ENCODE measurements around the gene LPIN1. TPM values are rescaled to one million over a fixed set of nuclear protein-coding genes. Genes with fewer than 3 reads are reported as not detected.
A peak's percentile ranks its signal among the peaks of the same experiment; 100 is the strongest.

The LPIN1 gene
- total and polyA plus RNA-seq, 4 experiments from 2014 or later = 13.3 to 83.9 (median 51.5) TPM

GRCh38 chr2:11795590-11795989 lies 49.2 kb downstream of the LPIN1 start:
- H3K4me3 ChIP-seq (ENCODE audit: low read length in 2 of 2) = no peak overlapping the region
- H3K27me3 ChIP-seq (ENCODE audit: insufficient read depth, low read length) = no peaks in the 10 kb centered on the region
- no peak for DNase-seq
- peaks cover 77% of the 10 kb centered on the region for H3K36me3 ChIP-seq (ENCODE audit: insufficient read depth, low read length)
- H3K9me3 ChIP-seq (ENCODE audit: control insufficient read depth in 1 of 2, low read length in 2 of 2) = no peaks in the 10 kb centered on the region
- peaks cover 0 to 4% (median 0%) of the 10 kb centered on the region in 4 donors for H3K4me1 Mint-ChIP-seq
- H3K27ac ChIP-seq (ENCODE audit: low read depth, low read length) = no peak overlapping the region
- POLR2A ChIA-PET (ENCODE audit: partially characterized antibody) = no interaction called here
- intact Hi-C loops (cut with micrococcal nuclease) = no loop called here
- CTCF ChIA-PET (ENCODE audit: partially characterized antibody) = no interaction called here
- H3K9me3 Mint-ChIP-seq = no peaks in the 10 kb centered on the region
- H3K4me3 Mint-ChIP-seq = no peak overlapping the region
- H3K4me1 ChIP-seq (ENCODE audit: insufficient read depth, low read length) = no peaks in the 10 kb centered on the region
- peaks cover 86 to 99% of the 10 kb centered on the region in 2 donors for H3K36me3 Mint-ChIP-seq
- no peaks in the 10 kb centered on the region for H3K27me3 Mint-ChIP-seq
- no peak overlapping the region for H3K27ac Mint-ChIP-seq

- DNase-seq = no peak
- peaks cover 69% of the 10 kb centered on the region for H3K36me3 ChIP-seq (ENCODE audit: insufficient read depth, low read length)
- Mint-ChIP-seq H3K27ac (peak overlapping the region in 2 of 7 donors; percentile 57 to 77), H3K9me3 (no peaks in the 10 kb centered on the region), H3K4me3 (no peak overlapping the region), H3K27me3 (no peaks in the 10 kb centered on the region), H3K4me1 (peaks cover 0 to 5% (median 0%) of the 10 kb centered on the region in 4 donors), H3K36me3 (peaks cover 85 to 98% of the 10 kb centered on the region in 2 donors)
- H3K4me3 ChIP-seq (ENCODE audit: low read length in 2 of 2) = no peak overlapping the region
- no peaks in the 10 kb centered on the region for H3K9me3 ChIP-seq (ENCODE audit: control insufficient read depth in 1 of 2, low read length in 2 of 2)
- H3K27me3 ChIP-seq (ENCODE audit: insufficient read depth, low read length) = no peaks in the 10 kb centered on the region
- ChIA-PET POLR2A (ENCODE audit: partially characterized antibody) (no interaction called here), CTCF (ENCODE audit: partially characterized antibody) (interaction anchor here (0.8 kb wide), 1 partner anchor 12 kb away, joined by 4 read pairs; no protein-coding TSS in a partner anchor)
- H3K27ac ChIP-seq (ENCODE audit: low read depth, low read length) = no peak overlapping the region
- intact Hi-C loops (cut with micrococcal nuclease) = no loop called here
- H3K4me1 ChIP-seq (ENCODE audit: insufficient read depth, low read length) = no peaks in the 10 kb centered on the region
These were observed 50.0 kb downstream of the LPIN1 start for GRCh38 chr2:11796190-11797171.

GRCh38 chr2:11797846-11798245 lies 51.4 kb downstream of the LPIN1 start:
- CTCF ChIA-PET (ENCODE audit: partially characterized antibody) = interaction anchor here (1.4 kb wide), 1 partner anchor 18 kb away, joined by 4 read pairs; no protein-coding TSS in a partner anchor
- peak overlapping the region in 3 of 7 donors; percentile 29 to 48 (median 30) for H3K27ac Mint-ChIP-seq
- Histone ChIP-seq H3K4me3 (ENCODE audit: low read length in 2 of 2) (no peak overlapping the region), H3K36me3 (ENCODE audit: insufficient read depth, low read length) (peaks cover 69% of the 10 kb centered on the region), H3K27ac (ENCODE audit: low read depth, low read length) (no peak overlapping the region), H3K27me3 (ENCODE audit: insufficient read depth, low read length) (no peaks in the 10 kb centered on the region), H3K4me1 (ENCODE audit: insufficient read depth, low read length) (no peaks in the 10 kb centered on the region), H3K9me3 (ENCODE audit: control insufficient read depth in 1 of 2, low read length in 2 of 2) (no peaks in the 10 kb centered on the region)
- H3K4me3 Mint-ChIP-seq = no peak overlapping the region
- no peaks in the 10 kb centered on the region for H3K9me3 Mint-ChIP-seq
- intact Hi-C loops (cut with micrococcal nuclease) = no loop called here
- no peaks in the 10 kb centered on the region for H3K27me3 Mint-ChIP-seq
- no peak for DNase-seq
- H3K4me1 Mint-ChIP-seq = peaks cover 0 to 5% (median 0%) of the 10 kb centered on the region in 4 donors
- POLR2A ChIA-PET (ENCODE audit: partially characterized antibody) = no interaction called here
- peaks cover 78 to 94% of the 10 kb centered on the region in 2 donors for H3K36me3 Mint-ChIP-seq

GRCh38 chr2:11798701-11799435 lies 52.4 kb downstream of the LPIN1 start:
- Histone ChIP-seq H3K4me3 (ENCODE audit: low read length in 2 of 2) (no peak overlapping the region), H3K27ac (ENCODE audit: low read depth, low read length) (no peak overlapping the region), H3K27me3 (ENCODE audit: insufficient read depth, low read length) (no peaks in the 10 kb centered on the region), H3K9me3 (ENCODE audit: control insufficient read depth in 1 of 2, low read length in 2 of 2) (no peaks in the 10 kb centered on the region), H3K36me3 (ENCODE audit: insufficient read depth, low read length) (peaks cover 69% of the 10 kb centered on the region), H3K4me1 (ENCODE audit: insufficient read depth, low read length) (no peaks in the 10 kb centered on the region)
- ChIA-PET POLR2A (ENCODE audit: partially characterized antibody) (no interaction called here), CTCF (ENCODE audit: partially characterized antibody) (interaction anchor here (1.4 to 1.5 kb wide), 2 partner anchors 14 to 19 kb away, joined by 4 to 5 read pairs; no protein-coding TSS in a partner anchor)
- intact Hi-C loops (cut with micrococcal nuclease) = no loop called here
- H3K4me3 Mint-ChIP-seq = no peak overlapping the region
- peak overlapping the region in 1 of 7 donors; percentile 57 for H3K27ac Mint-ChIP-seq
- peaks cover 0 to 5% (median 0%) of the 10 kb centered on the region in 4 donors for H3K4me1 Mint-ChIP-seq
- no peaks in the 10 kb centered on the region for H3K9me3 Mint-ChIP-seq
- H3K36me3 Mint-ChIP-seq = peaks cover 77 to 93% of the 10 kb centered on the region in 2 donors
- no peak for DNase-seq
- H3K27me3 Mint-ChIP-seq = no peaks in the 10 kb centered on the region

GRCh38 chr2:11799826-11800225 lies 53.4 kb downstream of the LPIN1 start:
- H3K27me3 ChIP-seq (ENCODE audit: insufficient read depth, low read length) = no peaks in the 10 kb centered on the region
- no peak overlapping the region for H3K4me3 Mint-ChIP-seq
- POLR2A ChIA-PET (ENCODE audit: partially characterized antibody) = interaction anchor here (1.1 kb wide), 1 partner anchor 30 kb away, joined by 3 read pairs; no protein-coding TSS in a partner anchor
- H3K9me3 ChIP-seq (ENCODE audit: control insufficient read depth in 1 of 2, low read length in 2 of 2) = no peaks in the 10 kb centered on the region
- CTCF ChIA-PET (ENCODE audit: partially characterized antibody) = interaction anchor here (1.5 kb wide), 1 partner anchor 15 kb away, joined by 5 read pairs; no protein-coding TSS in a partner anchor
- no peak overlapping the region for H3K27ac ChIP-seq (ENCODE audit: low read depth, low read length)
- peak overlapping the region in 1 of 7 donors; percentile 70 for H3K27ac Mint-ChIP-seq
- H3K4me1 Mint-ChIP-seq = peaks cover 0 to 5% (median 0%) of the 10 kb centered on the region in 4 donors
- intact Hi-C loops (cut with micrococcal nuclease) = no loop called here
- H3K36me3 Mint-ChIP-seq = peaks cover 77 to 92% of the 10 kb centered on the region in 2 donors
- H3K36me3 ChIP-seq (ENCODE audit: insufficient read depth, low read length) = peaks cover 71% of the 10 kb centered on the region
- H3K4me3 ChIP-seq (ENCODE audit: low read length in 2 of 2) = no peak overlapping the region
- no peak for DNase-seq
- no peaks in the 10 kb centered on the region for H3K4me1 ChIP-seq (ENCODE audit: insufficient read depth, low read length)
- H3K9me3 Mint-ChIP-seq = no peaks in the 10 kb centered on the region
- H3K27me3 Mint-ChIP-seq = no peaks in the 10 kb centered on the region

- POLR2A ChIA-PET (ENCODE audit: partially characterized antibody) = no interaction called here
- DNase-seq = no peak
These were observed 56.4 kb downstream of the LPIN1 start for GRCh38 chr2:11802782-11803191.

More at GRCh38 chr2:11802782-11803191, 56.4 kb downstream of the LPIN1 start:
- H3K4me3 ChIP-seq (ENCODE audit: low read length in 2 of 2) = no peak overlapping the region
- Mint-ChIP-seq H3K4me1 (peaks cover 0 to 5% (median 0%) of the 10 kb centered on the region in 4 donors), H3K9me3 (no peaks in the 10 kb centered on the region), H3K27me3 (no peaks in the 10 kb centered on the region), H3K27ac (peak overlapping the region in 1 of 7 donors; percentile 46), H3K4me3 (no peak overlapping the region), H3K36me3 (peaks cover 75 to 92% of the 10 kb centered on the region in 2 donors)
- no peak overlapping the region for H3K27ac ChIP-seq (ENCODE audit: low read depth, low read length)
- intact Hi-C loops (cut with micrococcal nuclease) = no loop called here
- CTCF ChIA-PET (ENCODE audit: partially characterized antibody) = interaction anchor here (1.1 to 1.6 kb wide), 4 partner anchors 17 to 115 kb away, joined by 3 to 6 read pairs (median 4); no protein-coding TSS in a partner anchor
- no peaks in the 10 kb centered on the region for H3K9me3 ChIP-seq (ENCODE audit: control insufficient read depth in 1 of 2, low read length in 2 of 2)
- H3K36me3 ChIP-seq (ENCODE audit: insufficient read depth, low read length) = peaks cover 72% of the 10 kb centered on the region
- H3K4me1 ChIP-seq (ENCODE audit: insufficient read depth, low read length) = no peaks in the 10 kb centered on the region
- H3K27me3 ChIP-seq (ENCODE audit: insufficient read depth, low read length) = no peaks in the 10 kb centered on the region
